ENCODE measurements around the gene TRAPPC10.

The TRAPPC10 gene

GRCh38 chr21:43987509-43987908 lies 24.6 kb upstream of the TRAPPC10 start:
- DNase-seq (ENCODE audit: low read depth in 2 of 2) = no peak
- no peak for TF ChIP-seq CTCF (IDR thresholded peaks at IDR 0.05; ENCODE audit: low read depth, low read length)

DNA sequence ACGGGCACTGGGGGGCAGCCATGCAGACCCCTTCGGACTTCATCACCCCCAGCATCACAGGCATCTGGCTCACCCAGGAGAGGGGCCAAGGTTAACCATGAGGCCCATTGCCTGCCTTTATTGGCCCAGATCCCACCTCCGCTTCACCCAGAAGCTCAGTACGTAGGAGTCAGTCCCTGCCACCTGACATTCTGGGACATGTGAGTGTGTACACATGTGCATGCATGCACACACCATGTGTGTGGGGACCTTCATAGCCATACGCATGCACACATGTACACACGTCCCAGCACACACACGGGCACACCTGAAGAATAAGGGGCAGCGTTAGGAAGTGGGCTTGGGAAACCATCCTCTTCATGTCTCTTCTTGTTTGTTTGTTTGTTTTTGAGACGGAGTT lies 24.1 kb upstream of the TRAPPC10 start:
- no peak for TF ChIP-seq CTCF (IDR thresholded peaks at IDR 0.05; ENCODE audit: low read depth, low read length)

More at GRCh38 chr21:43987509-43987908, 24.6 kb upstream of the TRAPPC10 start:
- H3K4me3 ChIP-seq (replicated peaks in 1 of 2; ENCODE audit: low read depth in 2 of 2, low read length in 2 of 2) = no peak overlapping the region

DNA sequence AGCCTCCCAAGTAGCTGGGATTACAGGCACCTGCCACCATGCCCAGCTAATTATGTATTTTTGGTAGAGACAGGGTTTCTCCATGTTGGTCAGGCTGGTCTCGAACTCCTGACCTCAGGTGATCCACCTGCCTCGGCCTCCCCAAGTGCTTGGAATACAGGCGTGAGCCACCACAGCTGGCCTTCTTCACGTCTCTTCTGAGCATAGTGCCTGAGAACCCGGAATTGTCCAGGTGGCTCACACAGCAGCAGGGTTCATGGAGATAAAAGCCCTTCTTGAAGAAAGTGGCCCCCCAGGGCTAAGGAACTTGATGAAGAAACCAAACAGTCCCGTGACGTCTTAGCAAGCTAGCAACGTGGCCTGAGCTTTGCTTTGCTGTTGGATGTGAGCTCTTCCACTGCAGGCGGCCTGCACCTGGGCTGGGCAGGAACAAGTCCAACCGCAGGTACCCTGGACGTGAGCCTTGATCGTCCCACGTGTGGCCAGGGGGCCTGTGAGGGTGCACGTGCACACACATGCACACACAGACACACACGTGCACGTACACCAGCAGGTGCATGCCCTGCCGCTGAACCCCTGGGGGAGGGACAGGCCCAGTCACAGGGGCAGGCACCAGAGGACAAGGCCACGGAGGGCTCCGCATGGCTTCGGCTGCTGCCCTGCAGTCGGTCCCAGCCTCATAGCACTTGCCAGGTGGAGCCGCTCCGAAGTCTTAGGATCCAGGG lies 23.4 kb upstream of the TRAPPC10 start:
- no peak for DNase-seq (ENCODE audit: low read depth in 2 of 2)
- H3K4me3 ChIP-seq (replicated peaks in 1 of 2; ENCODE audit: low read depth in 2 of 2, low read length in 2 of 2) = no peak overlapping the region
- TF ChIP-seq CTCF (IDR thresholded peaks at IDR 0.05; ENCODE audit: low read depth, low read length) = no peak

More for the DNA sequence above, 24.1 kb upstream of the TRAPPC10 start:
- DNase-seq (ENCODE audit: low read depth in 2 of 2) = no peak
- no peak overlapping the region for H3K4me3 ChIP-seq (replicated peaks in 1 of 2; ENCODE audit: low read depth in 2 of 2, low read length in 2 of 2)

- no peak for DNase-seq (ENCODE audit: low read depth in 2 of 2)
- no peak for TF ChIP-seq CTCF (IDR thresholded peaks at IDR 0.05; ENCODE audit: low read depth, low read length)
- no peak overlapping the region for H3K4me3 ChIP-seq (replicated peaks in 1 of 2; ENCODE audit: low read depth in 2 of 2, low read length in 2 of 2)
Measured at GRCh38 chr21:43989401-43989800, 22.7 kb upstream of the TRAPPC10 start.

DNA sequence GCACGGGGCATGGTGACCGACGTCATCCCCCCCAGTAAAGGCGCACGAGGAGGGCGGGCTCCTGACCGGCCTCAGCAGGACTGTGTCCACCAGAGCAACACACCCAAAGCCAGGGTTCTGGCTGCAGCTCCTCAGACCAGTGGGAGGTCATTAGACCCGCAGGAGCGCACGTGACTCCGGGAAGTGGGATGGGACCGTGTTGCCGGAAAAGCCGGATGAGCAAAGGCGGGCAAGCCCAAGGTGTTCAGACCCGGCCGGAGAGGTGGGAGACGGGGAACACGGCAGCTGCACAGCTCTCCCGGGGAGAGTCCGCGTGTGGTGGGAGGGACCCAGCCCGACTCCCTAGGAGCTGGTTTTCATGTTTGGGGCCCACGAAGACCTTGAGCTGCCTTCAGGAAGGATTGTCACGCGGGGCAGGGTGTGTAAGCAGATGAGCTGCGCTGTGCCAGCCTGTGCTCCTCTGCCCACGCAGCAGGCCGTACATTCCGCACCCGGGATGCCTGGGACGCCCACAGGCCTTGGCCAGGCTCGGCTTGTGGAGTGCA lies 20.6 kb upstream of the TRAPPC10 start:
- DNase-seq (ENCODE audit: low read depth in 2 of 2) = no peak
- TF ChIP-seq CTCF (IDR thresholded peaks at IDR 0.05; ENCODE audit: low read depth, low read length) = no peak
- H3K4me3 ChIP-seq (replicated peaks in 1 of 2; ENCODE audit: low read depth in 2 of 2, low read length in 2 of 2) = no peak overlapping the region

DNA sequence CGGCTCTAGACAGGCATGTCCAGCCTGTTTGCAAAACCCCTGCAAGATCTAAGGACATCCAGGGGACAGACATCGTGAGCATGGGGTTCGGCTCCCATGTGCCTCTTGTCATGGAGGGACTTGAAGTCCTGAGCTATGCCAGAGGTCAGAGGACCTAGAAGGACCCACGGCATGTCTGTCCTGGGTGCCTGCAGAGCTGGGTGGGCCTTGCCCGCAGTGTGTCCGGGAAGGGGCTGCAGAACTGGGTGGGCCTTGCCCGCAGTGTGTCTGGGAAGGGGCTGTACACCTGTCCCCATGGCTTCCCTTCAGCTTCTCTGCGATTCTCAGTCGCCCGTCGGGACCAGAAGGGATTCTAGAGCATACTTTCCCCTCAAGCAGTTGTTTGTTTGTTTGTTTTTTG lies 20.0 kb upstream of the TRAPPC10 start:
- DNase-seq (ENCODE audit: low read depth in 2 of 2) = no peak
- no peak overlapping the region for H3K4me3 ChIP-seq (replicated peaks in 1 of 2; ENCODE audit: low read depth in 2 of 2, low read length in 2 of 2)
- no peak for TF ChIP-seq CTCF (IDR thresholded peaks at IDR 0.05; ENCODE audit: low read depth, low read length)

All from cardiac fibroblast (primary cell).